RWPE2 (cell line): Measurements from ENCODE around the gene SPEG.

Experiments used
- ATAC-seq: fragments of 200-7000 bp; cut with Tn5 transposase; 3 replicates; pipeline ENCODE4 v1.9.1; 2021; ENCODE audit warnings: low read depth
- DNase-seq: peaks from one replicate; pipeline ENCODE4 v3.0.0-alpha.2; 2020; ENCODE audit warnings: low spot score
- H3K27ac ChIP-seq: fragments of 450-650 bp; 2 replicates; pipeline ENCODE4 v1.5.1; 2017; ENCODE audit warnings: mild to moderate bottlenecking; ENCODE audit not compliant: poor library complexity, severe bottlenecking
- H3K27me3 ChIP-seq: fragments of 250-450 bp; sonication (Bioruptor Pico); 2 replicates; pipeline ENCODE4 v1.5.1; 2021; ENCODE audit warnings: mild to moderate bottlenecking, moderate library complexity; ENCODE audit not compliant: insufficient read depth, poor library complexity, severe bottlenecking
- H3K36me3 ChIP-seq: fragments of 250-450 bp; sonication (Bioruptor Pico); 2 replicates; pipeline ENCODE4 v1.5.1; 2020; ENCODE audit warnings: low read depth, mild to moderate bottlenecking, moderate library complexity
- H3K4me1 ChIP-seq: fragments of 250-450 bp; sonication (Bioruptor Pico); 2 replicates; pipeline ENCODE4 v1.5.1; 2021; ENCODE audit warnings: mild to moderate bottlenecking, moderate library complexity; ENCODE audit not compliant: insufficient read depth, poor library complexity, severe bottlenecking
- H3K4me3 ChIP-seq: fragments of 250-450 bp; sonication (Bioruptor Pico); 2 replicates; pipeline ENCODE4 v1.5.1; 2021; ENCODE audit warnings: mild to moderate bottlenecking, moderate library complexity; ENCODE audit not compliant: severe bottlenecking
- H3K9me3 ChIP-seq: fragments of 250-450 bp; sonication (Bioruptor Pico); 2 replicates; pipeline ENCODE4 v1.5.1; 2021; ENCODE audit warnings: mild to moderate bottlenecking, moderate library complexity; ENCODE audit not compliant: severe bottlenecking
- CTCF ChIP-seq: fragments of 450-650 bp; IDR thresholded peaks from one replicate; pipeline ENCODE4 v1.5.1; 2017; ENCODE audit warnings: mild to moderate bottlenecking, moderate library complexity; ENCODE audit not compliant: poor library complexity, severe bottlenecking

SPEG gene

GRCh38 chr2:219525533-219526232 lies 91.0 kb downstream of the SPEG start:
- no peaks in the 10 kb centered on the region for H3K9me3 ChIP-seq
- H3K4me3 ChIP-seq = no peak overlapping the region
- peaks cover 22% of the 10 kb centered on the region for H3K27me3 ChIP-seq
- ATAC-seq = no peak
- no peak for TF ChIP-seq CTCF
- no peak overlapping the region for H3K27ac ChIP-seq
- no peak for DNase-seq
- H3K4me1 ChIP-seq = peaks cover 4% of the 10 kb centered on the region
- H3K36me3 ChIP-seq = no peaks in the 10 kb centered on the region

GRCh38 chr2:219526320-219527075 lies 91.9 kb downstream of the SPEG start:
- no peak for ATAC-seq
- Histone ChIP-seq H3K36me3 (no peaks in the 10 kb centered on the region), H3K4me3 (no peak overlapping the region), H3K27me3 (peaks cover 22% of the 10 kb centered on the region), H3K4me1 (peaks cover 4% of the 10 kb centered on the region), H3K9me3 (no peaks in the 10 kb centered on the region), H3K27ac (no peak overlapping the region)
- no peak for TF ChIP-seq CTCF
- no peak for DNase-seq

DNA sequence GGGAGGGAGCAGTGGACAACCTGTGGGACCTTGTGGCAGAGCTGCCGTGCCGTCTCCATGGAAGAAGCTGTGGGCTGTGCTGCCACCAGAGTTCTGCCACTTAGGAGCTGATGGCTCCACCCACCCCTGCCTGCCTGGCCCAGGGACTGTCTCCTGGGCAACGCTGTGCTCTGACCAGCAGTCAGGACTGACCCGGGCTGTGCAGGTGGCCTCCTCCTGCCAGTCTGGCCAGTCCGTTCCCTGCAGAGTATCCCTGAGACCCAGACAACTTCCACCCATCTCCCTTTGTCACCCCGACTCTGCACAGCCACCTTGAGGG lies 92.4 kb downstream of the SPEG start:
- ATAC-seq = no peak
- no peaks in the 10 kb centered on the region for H3K9me3 ChIP-seq
- no peak overlapping the region for H3K27ac ChIP-seq
- peaks cover under 1% of the 10 kb centered on the region for H3K4me1 ChIP-seq
- H3K27me3 ChIP-seq = peaks cover 22% of the 10 kb centered on the region
- no peak for TF ChIP-seq CTCF
- H3K36me3 ChIP-seq = no peaks in the 10 kb centered on the region
- no peak for DNase-seq
- no peak overlapping the region for H3K4me3 ChIP-seq

DNA sequence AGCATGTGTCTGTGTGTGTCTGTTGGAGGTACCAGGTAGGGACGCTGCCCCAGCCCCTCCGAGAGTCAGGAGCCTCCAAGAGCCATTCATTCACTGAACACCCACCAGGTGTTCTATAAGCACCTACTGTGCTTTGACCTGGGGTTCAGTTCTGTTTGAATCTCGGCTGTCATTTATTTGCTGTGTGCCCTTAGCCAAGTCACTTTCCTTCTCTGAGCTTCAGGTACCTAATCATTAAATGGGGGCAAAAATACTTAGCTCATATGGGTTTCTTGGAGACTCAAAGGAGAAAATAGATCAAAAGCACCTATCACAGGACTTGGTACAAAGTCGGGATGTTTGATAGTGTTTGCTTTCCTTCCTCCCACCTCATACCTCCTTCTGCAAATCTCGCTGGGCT lies 92.8 kb downstream of the SPEG start:
- DNase-seq (no peak), ATAC-seq (no peak)
- Histone ChIP-seq H3K36me3 (no peaks in the 10 kb centered on the region), H3K27me3 (peaks cover 22% of the 10 kb centered on the region), H3K9me3 (no peaks in the 10 kb centered on the region), H3K4me3 (no peak overlapping the region), H3K27ac (no peak overlapping the region), H3K4me1 (no peaks in the 10 kb centered on the region)
- TF ChIP-seq CTCF = no peak
